HG02588 (cell line): ENCODE data around the gene CYP26A1.
A peak's percentile ranks its signal among the peaks of the same experiment; 100 is the strongest.
"Not testable (repeated sequence)": the region's sequence is repeated elsewhere in the genome, so short reads cannot be mapped to it uniquely, and the experiment has no call there.

Experiments used
- ATAC-seq: cut with Tn5 transposase; IDR thresholded peaks from one replicate; pipeline ENCODE4 v1.9.1; 2021; ENCODE audit warnings: mild to moderate bottlenecking, moderate library complexity; ENCODE audit not compliant: unreplicated experiment

Gene CYP26A1

DNA sequence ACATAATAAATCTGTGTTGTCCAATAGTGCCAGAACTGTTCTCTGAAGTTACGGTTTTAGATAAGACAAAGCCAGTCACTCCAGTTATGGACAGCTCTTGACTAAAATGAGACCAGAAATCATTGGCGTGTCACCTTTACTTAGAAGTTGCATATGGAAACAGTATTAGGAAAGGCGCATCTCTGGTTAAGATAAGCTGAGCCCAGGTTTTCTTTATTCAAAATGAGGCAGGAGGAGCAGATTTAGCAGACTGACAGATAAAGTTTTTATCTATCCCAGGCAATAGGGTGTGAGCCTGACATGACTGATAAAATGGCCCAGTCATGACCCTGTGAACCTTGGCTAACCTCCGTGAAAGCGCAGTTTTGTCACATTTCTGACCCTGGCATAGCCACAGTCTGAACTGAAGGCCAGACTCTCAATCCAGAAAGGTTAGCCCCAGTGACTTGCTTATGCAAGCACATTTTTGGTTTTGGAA, 4.2 kb downstream of the CYP26A1 start:
- no peak for ATAC-seq

GRCh38 chr10:93079663-93080349, 6.1 kb downstream of the CYP26A1 start:
- ATAC-seq: no peak

GRCh38 chr10:93080350-93081046, 6.8 kb downstream of the CYP26A1 start:
- peak; percentile 57 for ATAC-seq

- ATAC-seq: no peak
Measured at GRCh38 chr10:93081318-93081717, 7.6 kb downstream of the CYP26A1 start.

DNA sequence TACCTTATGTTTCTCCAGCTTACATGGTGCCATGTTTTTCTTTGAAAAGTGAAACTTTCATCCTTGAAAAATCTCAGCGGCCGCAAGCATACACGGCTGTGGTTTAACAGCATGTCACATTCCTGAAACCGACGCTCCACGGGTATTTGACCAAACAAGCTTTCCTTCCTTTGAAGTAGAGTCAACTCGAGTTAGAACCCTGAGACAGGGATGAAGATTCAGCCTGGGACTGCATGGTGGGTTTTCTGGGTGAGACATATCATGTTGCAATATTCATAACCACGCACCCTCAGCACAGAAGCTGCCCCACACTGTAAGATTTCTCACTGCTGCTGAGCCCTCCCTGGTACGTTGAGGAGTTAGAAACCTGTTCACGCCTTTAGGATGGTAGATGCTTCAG, 8.1 kb downstream of the CYP26A1 start:
- no peak for ATAC-seq

DNA sequence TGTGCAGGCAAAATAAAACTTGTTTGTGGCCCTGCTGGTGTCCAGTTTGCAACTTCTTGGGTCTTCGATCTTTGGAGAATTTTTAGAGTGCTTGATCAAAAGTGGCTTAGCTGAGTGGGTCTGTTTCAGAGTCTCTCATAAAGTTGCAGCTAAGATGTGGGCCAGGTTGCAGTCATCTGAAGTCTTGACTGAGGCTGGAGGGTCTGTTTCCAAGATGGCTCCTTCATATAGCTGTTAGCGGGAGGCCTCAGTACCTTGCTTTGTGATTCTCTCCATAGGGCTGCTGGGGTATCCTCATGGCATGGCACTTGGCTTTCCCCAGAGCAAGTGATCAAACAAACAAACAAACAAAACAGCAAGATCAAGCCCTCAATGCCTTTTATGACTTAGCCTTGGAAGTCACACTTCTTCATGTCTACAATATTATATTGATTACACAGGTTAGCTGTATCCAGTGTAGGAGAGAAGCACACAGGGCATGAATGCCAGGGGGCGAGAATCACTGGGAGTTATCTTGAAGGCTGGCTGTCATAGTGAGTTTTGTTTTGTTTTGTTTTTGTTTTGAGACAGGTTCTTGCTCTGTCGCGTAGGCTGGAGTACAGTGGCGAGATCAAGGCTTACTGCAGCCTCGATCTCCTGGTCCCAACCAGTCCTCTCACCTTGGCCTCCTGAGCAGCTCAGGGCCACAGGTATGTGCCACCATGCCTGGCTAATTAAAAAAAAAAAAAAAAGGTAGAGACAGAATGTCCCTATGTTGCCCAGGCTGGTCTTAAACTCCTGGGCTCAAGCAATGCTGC, 10.2 kb downstream of the CYP26A1 start:
- ATAC-seq: no peak

GRCh38 chr10:93085272-93085859, 11.7 kb downstream of the CYP26A1 start:
- ATAC-seq: no peak

GRCh38 chr10:93086289-93086688, 12.6 kb downstream of the CYP26A1 start:
- ATAC-seq: no peak

- ATAC-seq: no peak
Measured at GRCh38 chr10:93087846-93088245, 14.2 kb downstream of the CYP26A1 start.

GRCh38 chr10:93088466-93088865, 14.8 kb downstream of the CYP26A1 start:
- ATAC-seq: no peak

GRCh38 chr10:93090619-93091018, 16.9 kb downstream of the CYP26A1 start:
- ATAC-seq: no peak

DNA sequence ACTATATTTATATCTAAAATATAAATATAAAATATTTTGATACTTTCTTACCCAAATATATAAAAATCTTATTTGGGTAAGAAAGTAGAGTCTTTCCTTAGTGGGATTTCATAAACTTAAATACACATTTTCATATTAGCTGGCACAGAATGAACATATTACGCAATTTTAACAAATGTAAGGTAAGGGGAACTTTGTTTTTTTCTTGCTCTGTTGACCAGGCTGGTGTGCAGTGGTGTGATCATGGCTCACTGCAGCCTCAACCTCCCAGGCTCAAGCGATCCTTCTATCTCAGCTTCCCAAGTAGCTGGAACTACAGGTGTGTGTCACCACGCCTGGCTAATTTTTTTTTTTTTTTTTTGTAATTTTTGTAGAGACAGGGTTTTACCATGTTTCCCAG, 18.3 kb downstream of the CYP26A1 start:
- ATAC-seq: no peak

- no peak for ATAC-seq
Measured at GRCh38 chr10:93095225-93095624, 21.5 kb downstream of the CYP26A1 start.

DNA sequence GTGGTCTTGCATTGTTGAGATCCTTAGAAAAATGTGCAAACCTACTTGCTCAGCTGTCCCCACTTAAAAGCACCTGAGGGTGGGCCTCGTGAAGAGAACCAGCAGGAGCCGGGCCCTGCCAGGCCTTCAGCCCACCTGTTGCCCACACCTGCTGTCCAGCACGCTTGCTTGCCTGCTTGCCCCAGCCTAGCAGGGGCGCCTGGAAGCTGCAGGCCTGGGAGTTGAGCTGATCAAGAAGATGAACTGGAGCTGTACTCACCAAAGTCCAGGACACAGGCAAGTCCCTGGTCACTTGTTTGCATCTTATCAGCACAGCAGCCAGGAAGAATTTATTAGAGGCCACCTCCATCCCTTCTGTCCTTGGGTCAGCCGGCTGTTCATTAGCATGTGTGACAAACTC, 23.2 kb downstream of the CYP26A1 start:
- no peak for ATAC-seq

DNA sequence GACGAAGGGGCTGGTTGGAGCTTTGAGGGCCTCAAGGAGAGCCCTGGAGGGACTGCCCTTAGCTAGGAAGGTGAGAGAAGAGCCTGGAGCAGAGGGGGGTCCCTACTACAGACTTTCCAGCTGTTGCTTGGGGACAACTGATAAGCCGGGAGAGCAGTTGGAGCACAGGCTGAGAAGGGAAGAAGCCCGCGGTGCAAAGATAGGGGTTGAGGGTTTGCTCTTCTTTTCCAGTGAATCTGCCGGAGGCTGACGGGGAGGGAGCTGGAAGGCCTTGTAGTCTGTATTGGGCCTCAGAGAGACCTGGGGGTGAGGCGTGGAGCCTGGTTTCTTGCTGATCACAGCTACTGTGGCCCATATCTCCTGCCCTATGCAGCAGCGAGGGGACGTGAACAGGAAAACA, 23.7 kb downstream of the CYP26A1 start:
- ATAC-seq: no peak

- ATAC-seq: no peak
Measured at GRCh38 chr10:93098816-93099215, 25.1 kb downstream of the CYP26A1 start.

DNA sequence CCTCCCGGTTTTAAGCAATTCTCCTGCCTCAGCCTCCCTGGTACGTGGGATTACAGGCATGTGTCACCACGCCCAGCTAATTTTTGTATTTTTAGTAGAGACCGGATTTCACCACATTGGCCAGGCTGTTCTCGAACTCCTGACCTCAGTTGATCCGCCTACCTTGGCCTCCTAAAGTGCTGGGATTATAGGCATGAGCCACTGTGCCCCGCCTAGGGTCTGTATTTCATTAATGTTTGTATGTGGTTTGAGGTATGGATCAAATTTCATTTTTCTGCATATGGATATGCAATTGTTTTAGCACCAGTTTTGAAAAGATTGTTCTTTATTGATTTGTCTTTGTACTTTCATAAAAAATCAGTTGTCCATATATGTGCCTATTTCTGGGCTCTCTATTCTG, 26.0 kb downstream of the CYP26A1 start:
- ATAC-seq: no peak

DNA sequence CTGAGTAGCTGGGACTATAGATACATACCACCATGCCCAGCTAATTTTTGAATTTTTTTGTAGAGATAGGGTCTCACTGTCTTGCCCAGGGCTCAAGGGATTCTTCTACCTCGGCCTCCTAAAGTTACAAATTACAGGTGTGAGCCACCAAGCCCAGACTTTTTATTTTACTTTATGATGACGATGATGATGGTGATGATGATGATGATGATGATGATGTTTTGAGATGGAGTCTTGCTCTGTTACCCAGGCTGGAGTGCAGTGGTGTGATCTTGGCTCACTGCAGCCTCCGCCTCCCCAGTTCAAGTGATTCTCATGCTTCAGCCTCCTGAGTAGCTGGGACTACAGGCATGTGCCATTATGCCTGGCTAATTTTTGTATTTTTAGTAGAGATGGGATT, 27.5 kb downstream of the CYP26A1 start:
- not testable (repeated sequence) for ATAC-seq

DNA sequence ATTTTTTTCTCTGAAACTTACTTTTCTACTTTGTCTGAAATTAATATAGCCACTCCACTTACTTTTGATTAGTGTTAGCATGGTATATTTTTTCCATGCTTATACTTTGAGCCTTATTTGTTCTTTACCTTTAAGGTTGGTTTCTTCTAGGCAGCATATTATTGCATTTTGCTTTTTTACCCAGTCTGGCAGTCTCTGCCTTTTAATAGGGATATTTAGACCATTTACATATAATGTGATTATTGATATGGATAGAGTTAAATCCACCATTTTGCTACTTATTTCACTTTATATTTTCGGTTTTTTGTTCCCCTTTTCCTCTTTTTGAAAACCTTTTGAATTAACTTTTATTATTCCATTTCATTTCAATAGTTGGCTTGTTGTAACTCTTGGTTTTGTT, 30.3 kb downstream of the CYP26A1 start:
- ATAC-seq: no peak

DNA sequence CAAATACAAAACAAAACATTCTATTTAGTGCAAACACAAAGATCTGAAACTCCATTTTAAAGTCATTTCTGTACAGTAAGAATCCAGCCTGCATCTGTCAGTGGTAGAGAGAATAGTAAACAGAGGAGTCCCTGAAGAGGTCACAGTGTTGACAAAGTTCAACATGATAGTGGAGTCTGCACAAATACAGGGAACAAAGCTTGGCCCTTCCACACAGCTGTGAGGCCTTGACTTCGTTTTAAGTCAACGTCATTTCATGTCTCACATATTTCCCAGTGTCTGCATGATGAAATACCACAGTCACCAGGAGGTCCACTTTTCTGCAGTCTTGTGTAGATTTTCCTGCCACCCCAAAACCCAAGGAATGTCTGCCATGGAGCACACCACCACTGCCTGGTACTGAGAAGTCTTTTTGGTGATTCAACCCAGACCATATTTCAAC, 33.0 kb downstream of the CYP26A1 start:
- ATAC-seq: peak; percentile 65

DNA sequence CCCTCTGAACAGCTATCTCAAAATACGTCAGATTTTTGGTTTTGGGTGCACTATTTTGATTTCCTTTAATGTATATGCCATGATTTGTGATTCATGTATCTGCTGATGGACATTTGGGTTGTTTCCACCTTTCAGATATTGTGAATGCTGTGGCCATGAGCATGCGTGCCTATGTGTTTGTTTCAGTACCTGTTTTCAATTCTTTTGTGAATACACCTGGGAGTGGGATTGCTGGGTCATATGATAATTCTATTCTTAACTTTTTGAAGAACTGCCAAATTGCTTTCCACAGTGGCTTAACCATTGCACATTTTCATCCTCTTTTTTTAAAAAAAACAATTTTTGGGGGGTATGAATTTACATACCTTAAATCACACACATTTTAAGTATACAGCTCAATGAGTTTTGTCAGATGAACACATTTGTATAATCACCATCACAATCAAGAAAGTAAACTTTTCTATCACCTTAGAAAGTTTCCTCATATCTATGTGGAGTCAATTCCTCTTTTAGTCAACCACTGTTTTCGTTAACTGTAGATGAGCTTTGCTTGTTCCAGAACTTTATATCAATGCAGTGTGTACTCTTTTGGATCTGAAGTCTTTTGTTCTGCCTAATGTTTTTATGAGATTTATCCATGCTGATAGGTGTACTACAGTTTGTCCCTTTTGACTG, 36.9 kb downstream of the CYP26A1 start:
- ATAC-seq: peak; percentile 60
